Activated naive CD8-positive, alpha-beta T cell treated with anti-CD3 and anti-CD28 coated beads, Interleukin-2, amount 10 ng/mL, durations not matched to agents 7 days and 5 days (primary cell): ENCODE results near the gene TSKU. TPM values are rescaled to one million over a fixed set of nuclear protein-coding genes. Genes with fewer than 3 reads are reported as not detected.

Experiments
- ATAC-seq: fragments of 150-1000 bp; cut with Tn5 transposase; one replicate; pipeline ENCODE4 v1.10.0; 2021; ENCODE audit warnings: low read depth, moderate library complexity
- POLR2A ChIA-PET: fragments of 350-600 bp; sonication (Branson Sonifier 250); formaldehyde crosslinking; loops from one replicate; lab custom pipeline; 2021; ENCODE audit warnings: antibody characterized with exemption; lab: Charles Lee
- DNase-seq: peaks from one replicate; pipeline ENCODE4 v3.0.0; 2021
- H3K27ac Mint-ChIP-seq: one replicate; pipeline ENCODE4 v1.8.0; 2022; ENCODE audit warnings: mild to moderate bottlenecking, mixed read lengths
- H3K27me3 Mint-ChIP-seq: one replicate; pipeline ENCODE4 v1.8.0; 2022; ENCODE audit warnings: mild to moderate bottlenecking, moderate library complexity, mixed read lengths
- H3K36me3 Mint-ChIP-seq: one replicate; pipeline ENCODE4 v1.8.0; 2021; ENCODE audit warnings: mild to moderate bottlenecking, mixed read lengths
- H3K4me1 Mint-ChIP-seq: one replicate; pipeline ENCODE4 v1.8.0; 2021; ENCODE audit warnings: mixed read lengths
- H3K4me3 Mint-ChIP-seq: one replicate; pipeline ENCODE4 v1.8.0; 2022; ENCODE audit warnings: mild to moderate bottlenecking, moderate library complexity, mixed read lengths
- H3K9me3 Mint-ChIP-seq: one replicate; pipeline ENCODE4 v1.8.0; 2021; ENCODE audit warnings: mixed read lengths
- total RNA-seq, 2 experiments: library from RNA; stranded (reverse); gene quantifications; one replicate each; pipeline ENCODE4 v1.2.3, GENCODE V29; 2021

Gene TSKU
- total RNA-seq, 2 experiments from 2014 or later = 2.4 to 2.8 TPM

DNA sequence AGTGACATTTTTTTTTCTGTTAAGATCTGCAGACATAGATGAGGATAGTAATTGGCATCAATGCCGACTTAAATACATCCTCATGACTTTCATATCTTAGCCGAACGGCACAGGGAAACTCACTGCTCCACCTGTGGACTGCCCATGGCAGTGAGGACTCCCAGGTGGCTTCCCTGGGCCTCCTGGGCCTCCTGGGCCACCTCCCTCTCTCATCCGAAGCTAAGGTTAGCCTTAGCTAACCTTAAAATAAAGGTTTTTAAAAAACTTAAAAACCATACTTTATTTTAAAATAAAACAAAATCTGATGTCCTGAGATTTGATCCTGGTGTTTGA lies 38.1 kb upstream of the TSKU start:
- Mint-ChIP-seq H3K36me3 (no peaks in the 10 kb centered on the region), H3K27ac (no peak overlapping the region)

DNA sequence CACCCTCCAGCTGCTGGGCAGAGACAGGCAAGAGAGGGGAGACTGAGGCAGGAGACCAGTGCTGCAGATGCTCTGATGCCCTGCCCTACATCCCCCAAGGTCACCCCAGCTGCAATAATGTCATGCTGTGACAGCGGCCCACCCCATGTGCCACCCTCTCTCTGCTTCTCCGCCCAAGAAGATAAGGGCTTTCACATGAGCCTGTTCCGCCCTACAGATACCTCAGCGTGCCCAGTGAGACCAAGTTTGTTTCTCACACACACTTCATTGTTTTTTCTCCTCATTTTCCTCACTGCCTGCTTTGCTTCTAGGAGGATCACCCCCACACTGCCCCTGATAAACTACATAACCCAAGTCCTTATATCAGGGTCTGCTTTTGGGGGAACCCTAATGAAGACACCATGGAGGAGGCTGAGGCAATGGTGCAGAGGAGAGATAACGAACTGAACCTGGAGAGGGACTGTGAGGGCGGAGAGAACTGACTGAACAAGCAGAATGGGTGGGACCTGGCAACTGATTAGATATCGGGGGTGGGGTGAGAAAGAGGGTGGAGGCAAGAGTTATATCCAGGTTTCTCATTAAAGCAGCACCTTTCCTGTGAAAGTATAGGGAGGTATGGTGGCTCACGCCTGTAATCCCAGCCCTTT lies 37.5 kb upstream of the TSKU start:
- ATAC-seq (no peak), DNase-seq (no peak)
- H3K4me3 Mint-ChIP-seq = no peak overlapping the region
- H3K27ac Mint-ChIP-seq = no peak overlapping the region
- no peaks in the 10 kb centered on the region for H3K36me3 Mint-ChIP-seq
- H3K27me3 Mint-ChIP-seq = peaks cover 12% of the 10 kb centered on the region
- H3K4me1 Mint-ChIP-seq = no peaks in the 10 kb centered on the region
- POLR2A ChIA-PET = no interaction called here
- no peaks in the 10 kb centered on the region for H3K9me3 Mint-ChIP-seq

More for the DNA sequence above, 38.1 kb upstream of the TSKU start:
- Mint-ChIP-seq H3K4me3 (no peak overlapping the region), H3K4me1 (no peaks in the 10 kb centered on the region), H3K9me3 (no peaks in the 10 kb centered on the region), H3K27me3 (peaks cover 12% of the 10 kb centered on the region)
- ATAC-seq = no peak
- DNase-seq = no peak
- POLR2A ChIA-PET = no interaction called here

DNA sequence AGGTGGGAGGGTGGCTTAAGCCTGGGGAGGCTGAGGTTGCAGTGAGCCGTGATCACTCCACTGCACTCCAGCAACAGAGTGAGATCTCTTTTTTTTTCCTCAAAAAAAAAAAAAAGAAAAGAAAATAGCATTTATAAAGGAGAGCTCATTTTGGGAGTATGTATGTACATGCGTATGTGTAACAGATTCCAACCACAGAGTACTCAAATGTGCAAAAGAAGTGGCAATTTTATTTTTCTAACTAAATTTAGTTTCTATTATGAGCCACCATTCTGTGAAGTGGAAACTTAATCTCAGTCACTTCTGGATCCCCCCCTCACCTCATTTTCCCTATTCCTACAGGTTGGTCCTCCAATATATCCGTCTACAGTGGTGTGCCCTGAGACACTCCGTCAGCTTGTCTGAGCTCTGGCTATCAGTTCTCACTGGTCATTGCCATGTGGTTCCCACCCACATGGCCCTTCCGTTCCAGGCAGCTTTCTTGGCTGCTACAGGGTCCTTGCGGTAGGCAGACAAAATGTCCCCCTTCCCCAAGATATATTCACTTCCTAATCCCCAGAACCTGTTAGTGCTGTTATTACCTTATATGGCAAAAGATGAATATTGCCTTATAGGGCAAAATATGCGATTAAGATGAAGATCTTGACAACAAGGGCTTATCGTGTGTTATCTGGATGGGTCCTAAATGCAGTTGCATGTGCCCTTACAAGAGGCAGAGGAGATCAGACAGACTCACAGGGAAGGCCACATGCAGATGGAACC lies 35.8 kb upstream of the TSKU start:
- POLR2A ChIA-PET = no interaction called here
- H3K27ac Mint-ChIP-seq = no peak overlapping the region
- no peak overlapping the region for H3K4me3 Mint-ChIP-seq
- no peaks in the 10 kb centered on the region for H3K36me3 Mint-ChIP-seq
- H3K9me3 Mint-ChIP-seq = no peaks in the 10 kb centered on the region
- no peaks in the 10 kb centered on the region for H3K4me1 Mint-ChIP-seq
- DNase-seq = no peak
- H3K27me3 Mint-ChIP-seq = peaks cover 11% of the 10 kb centered on the region
- ATAC-seq = no peak

GRCh38 chr11:76747915-76748860 lies 35.0 kb upstream of the TSKU start:
- no peaks in the 10 kb centered on the region for H3K4me1 Mint-ChIP-seq
- POLR2A ChIA-PET = no interaction called here
- no peaks in the 10 kb centered on the region for H3K9me3 Mint-ChIP-seq
- DNase-seq (no peak), ATAC-seq (no peak)
- H3K4me3 Mint-ChIP-seq = no peak overlapping the region
- no peaks in the 10 kb centered on the region for H3K36me3 Mint-ChIP-seq
- peaks cover 11% of the 10 kb centered on the region for H3K27me3 Mint-ChIP-seq
- no peak overlapping the region for H3K27ac Mint-ChIP-seq

DNA sequence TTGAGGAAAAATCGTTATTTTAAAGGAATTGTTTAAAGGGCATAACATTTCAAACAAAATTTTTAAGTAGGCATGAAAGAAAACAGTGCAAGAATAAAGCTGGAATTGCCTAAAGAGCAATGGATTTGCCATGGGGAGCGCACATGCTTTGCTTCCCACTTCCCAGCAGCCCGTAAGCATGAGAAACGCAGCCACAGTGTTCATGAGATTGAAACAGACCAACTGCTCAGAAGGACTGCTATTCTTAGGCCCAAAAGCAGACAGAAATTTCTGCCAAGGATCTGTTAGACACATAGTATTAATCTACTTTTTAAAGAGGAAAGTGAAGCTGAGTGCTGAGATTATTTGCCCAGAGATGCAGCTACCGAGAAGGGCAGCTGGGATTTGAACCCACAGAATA lies 34.2 kb upstream of the TSKU start:
- no peak for DNase-seq
- Mint-ChIP-seq H3K9me3 (no peaks in the 10 kb centered on the region), H3K36me3 (no peaks in the 10 kb centered on the region), H3K27ac (no peak overlapping the region), H3K4me3 (no peak overlapping the region), H3K27me3 (peaks cover 11% of the 10 kb centered on the region), H3K4me1 (no peaks in the 10 kb centered on the region)
- ATAC-seq = no peak
- POLR2A ChIA-PET = no interaction called here

GRCh38 chr11:76750067-76750466 lies 33.1 kb upstream of the TSKU start:
- no peak for DNase-seq
- no peak overlapping the region for H3K27ac Mint-ChIP-seq
- ATAC-seq = no peak
- no peaks in the 10 kb centered on the region for H3K36me3 Mint-ChIP-seq
- POLR2A ChIA-PET = interaction anchor here (0.6 kb wide), 1 partner anchor 50 kb away, joined by 7 read pairs; no protein-coding TSS in a partner anchor
- H3K4me1 Mint-ChIP-seq = no peaks in the 10 kb centered on the region
- no peak overlapping the region for H3K4me3 Mint-ChIP-seq
- H3K9me3 Mint-ChIP-seq = no peaks in the 10 kb centered on the region
- H3K27me3 Mint-ChIP-seq = peaks cover 11% of the 10 kb centered on the region

GRCh38 chr11:76750746-76751145 lies 32.4 kb upstream of the TSKU start:
- Mint-ChIP-seq H3K27ac (no peak overlapping the region), H3K36me3 (no peaks in the 10 kb centered on the region), H3K9me3 (no peaks in the 10 kb centered on the region), H3K27me3 (peaks cover 9% of the 10 kb centered on the region), H3K4me1 (no peaks in the 10 kb centered on the region), H3K4me3 (no peak overlapping the region)
- POLR2A ChIA-PET = interaction anchor here (0.7 kb wide), 1 partner anchor 8 kb away, joined by 7 read pairs; no protein-coding TSS in a partner anchor
- DNase-seq = no peak
- ATAC-seq = no peak

- POLR2A ChIA-PET = no interaction called here
Observed at GRCh38 chr11:76752321-76753143, 30.6 kb upstream of the TSKU start.

DNA sequence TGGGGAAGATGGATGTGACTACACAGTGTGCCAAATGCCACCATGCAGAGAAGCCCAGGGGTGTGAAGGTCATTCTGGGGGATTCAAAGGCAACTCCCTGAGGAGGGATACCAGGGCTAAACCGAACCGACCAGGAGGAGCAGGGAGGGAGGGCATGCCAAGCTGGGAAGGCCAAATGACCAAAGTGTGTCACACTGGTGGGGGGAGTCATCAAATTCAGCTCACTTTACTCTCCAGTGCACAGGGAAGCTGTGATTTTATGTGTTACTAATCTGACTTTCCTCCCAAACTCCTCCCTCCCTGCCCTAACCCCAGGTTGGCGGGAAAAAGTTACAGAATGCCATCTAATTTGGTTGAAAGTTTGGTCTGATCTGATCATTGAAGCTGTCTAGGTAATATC lies 29.7 kb upstream of the TSKU start:
- Mint-ChIP-seq H3K36me3 (no peaks in the 10 kb centered on the region), H3K4me3 (no peak overlapping the region), H3K4me1 (no peaks in the 10 kb centered on the region), H3K27me3 (peaks cover 13% of the 10 kb centered on the region), H3K9me3 (no peaks in the 10 kb centered on the region), H3K27ac (no peak overlapping the region)
- ATAC-seq (no peak), DNase-seq (no peak)
- POLR2A ChIA-PET = no interaction called here

More at GRCh38 chr11:76752321-76753143, 30.6 kb upstream of the TSKU start:
- Mint-ChIP-seq H3K4me3 (no peak overlapping the region), H3K27ac (no peak overlapping the region), H3K36me3 (no peaks in the 10 kb centered on the region), H3K9me3 (no peaks in the 10 kb centered on the region), H3K4me1 (no peaks in the 10 kb centered on the region), H3K27me3 (peaks cover 12% of the 10 kb centered on the region)
- ATAC-seq = no peak
- DNase-seq = no peak

DNA sequence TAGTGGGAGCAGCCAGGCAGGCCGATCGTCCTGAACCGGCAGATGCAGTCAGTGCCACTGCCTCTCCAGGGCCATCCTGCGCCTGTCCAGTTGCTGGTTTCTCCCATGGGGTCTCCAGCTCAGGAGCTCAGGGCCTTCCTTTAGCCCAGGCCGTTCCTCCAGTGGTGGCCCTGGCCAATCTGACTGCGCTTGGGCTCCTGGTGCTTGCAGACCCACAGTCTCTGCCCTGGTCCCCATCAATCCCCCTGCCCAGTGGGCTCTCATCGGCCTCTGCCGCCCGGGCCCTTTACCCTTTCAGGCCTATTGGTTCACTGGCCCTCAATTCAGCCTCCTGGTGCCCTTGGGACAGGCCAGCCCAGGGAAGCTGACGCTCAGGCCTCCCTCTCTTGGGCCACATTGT lies 29.2 kb upstream of the TSKU start:
- Mint-ChIP-seq H3K9me3 (no peaks in the 10 kb centered on the region), H3K27me3 (peaks cover 18% of the 10 kb centered on the region), H3K36me3 (no peaks in the 10 kb centered on the region), H3K27ac (no peak overlapping the region), H3K4me1 (no peaks in the 10 kb centered on the region), H3K4me3 (no peak overlapping the region)
- ATAC-seq = no peak
- no peak for DNase-seq
- POLR2A ChIA-PET = no interaction called here

- Mint-ChIP-seq H3K27me3 (peaks cover 22% of the 10 kb centered on the region), H3K4me1 (no peaks in the 10 kb centered on the region), H3K4me3 (no peak overlapping the region), H3K27ac (no peak overlapping the region), H3K9me3 (no peaks in the 10 kb centered on the region), H3K36me3 (no peaks in the 10 kb centered on the region)
- POLR2A ChIA-PET = no interaction called here
- DNase-seq = no peak
- no peak for ATAC-seq
Observed at GRCh38 chr11:76756341-76756741, 26.8 kb upstream of the TSKU start.

DNA sequence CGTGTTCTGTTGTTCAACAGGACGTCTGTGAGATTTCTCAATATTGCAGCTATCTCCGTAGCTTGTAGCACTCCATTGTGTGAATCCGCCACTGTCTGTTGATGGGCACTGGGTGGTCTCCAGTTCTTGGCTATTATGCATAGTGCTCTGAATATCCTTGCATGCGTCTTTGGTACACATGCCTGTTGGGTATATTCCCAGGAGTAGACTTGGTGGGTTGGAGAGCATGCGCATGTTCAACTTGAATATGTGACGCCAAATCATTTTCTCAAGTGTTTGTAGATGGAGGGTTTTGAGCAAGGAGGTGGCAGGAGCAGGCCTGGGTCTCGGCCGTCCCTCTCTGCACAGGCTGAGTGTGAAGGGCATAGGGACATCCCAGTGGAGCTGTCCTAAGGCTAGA lies 24.8 kb upstream of the TSKU start:
- peaks cover 19% of the 10 kb centered on the region for H3K27me3 Mint-ChIP-seq
- DNase-seq (no peak), ATAC-seq (no peak)
- H3K9me3 Mint-ChIP-seq = no peaks in the 10 kb centered on the region
- H3K36me3 Mint-ChIP-seq = no peaks in the 10 kb centered on the region
- POLR2A ChIA-PET = no interaction called here
- H3K4me3 Mint-ChIP-seq = no peak overlapping the region
- no peaks in the 10 kb centered on the region for H3K4me1 Mint-ChIP-seq
- no peak overlapping the region for H3K27ac Mint-ChIP-seq

DNA sequence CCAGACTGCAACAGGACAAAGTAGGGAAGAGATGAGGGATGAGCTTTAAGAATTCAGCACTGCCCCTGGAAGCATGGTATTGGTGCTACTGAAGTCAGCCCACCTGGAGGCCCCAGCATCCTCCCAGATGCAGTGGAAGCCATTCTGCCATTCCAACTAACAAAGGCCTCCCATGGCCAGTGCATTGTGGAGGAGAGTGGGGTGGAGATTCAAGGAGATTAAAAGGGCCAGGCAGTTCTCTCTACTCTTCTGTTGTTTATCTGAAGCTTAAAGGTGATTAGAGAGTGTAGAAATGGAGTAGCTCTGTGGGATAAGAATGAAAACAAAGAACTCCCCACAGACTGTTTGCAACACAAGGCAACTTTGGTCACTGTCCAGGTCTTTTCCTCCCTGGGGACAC lies 24.1 kb upstream of the TSKU start:
- DNase-seq (no peak), ATAC-seq (no peak)
- Mint-ChIP-seq H3K27ac (no peak overlapping the region), H3K4me1 (no peaks in the 10 kb centered on the region), H3K9me3 (no peaks in the 10 kb centered on the region), H3K4me3 (no peak overlapping the region), H3K27me3 (peaks cover 19% of the 10 kb centered on the region), H3K36me3 (no peaks in the 10 kb centered on the region)
- POLR2A ChIA-PET = no interaction called here
